ENCODE measurements around the gene ARHGEF33. TPM values are rescaled to one million over a fixed set of nuclear protein-coding genes. Genes with fewer than 3 reads are reported as not detected.
A peak's percentile ranks its signal among the peaks of the same experiment; 100 is the strongest.

ARHGEF33 gene
- total RNA-seq, 1 donor from 2014 or later, result 2.4 TPM

DNA sequence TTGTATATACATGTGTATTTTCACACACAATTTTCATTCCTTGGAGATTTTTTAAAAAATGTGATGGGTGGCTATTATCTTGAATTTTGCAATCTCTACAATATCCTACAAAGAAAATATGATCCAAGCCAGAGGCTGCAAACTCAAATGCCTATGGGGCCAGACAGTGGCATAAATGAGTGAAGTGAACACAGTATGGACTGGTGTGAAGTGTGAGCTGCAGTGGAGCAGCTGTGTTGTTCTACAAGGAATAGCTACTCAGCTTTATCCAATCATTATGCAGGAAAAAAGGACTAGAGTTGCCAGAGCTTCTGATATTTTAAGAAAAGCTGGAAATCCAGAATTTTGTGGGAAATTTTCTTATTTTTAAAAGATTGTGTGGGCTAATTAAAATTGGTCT, 62.1 kb downstream of the ARHGEF33 start:
- DNase-seq (ENCODE audit: low spot score in 2 of 2), result no peak
- no peak for FAIRE-seq

DNA sequence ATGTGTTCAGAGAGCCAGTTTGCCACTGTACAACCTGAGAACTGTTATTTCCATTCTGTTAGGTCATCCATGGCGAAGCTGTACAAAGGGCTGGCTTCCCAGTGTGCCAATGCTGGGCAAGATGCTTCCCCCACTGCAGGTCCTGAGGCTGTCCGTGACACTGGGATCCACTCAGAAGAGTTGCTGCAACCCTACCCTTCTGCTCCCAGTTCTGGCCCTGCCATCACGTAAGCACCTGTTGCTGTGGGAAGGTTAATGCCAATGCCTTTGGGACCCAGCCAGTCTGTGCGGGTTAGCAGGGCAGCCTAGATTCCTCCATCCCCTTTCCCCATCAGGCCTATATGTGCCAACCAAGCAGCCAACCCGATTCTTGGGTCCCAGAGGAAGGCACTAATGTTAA, 68.3 kb downstream of the ARHGEF33 start:
- no peak for FAIRE-seq

DNA sequence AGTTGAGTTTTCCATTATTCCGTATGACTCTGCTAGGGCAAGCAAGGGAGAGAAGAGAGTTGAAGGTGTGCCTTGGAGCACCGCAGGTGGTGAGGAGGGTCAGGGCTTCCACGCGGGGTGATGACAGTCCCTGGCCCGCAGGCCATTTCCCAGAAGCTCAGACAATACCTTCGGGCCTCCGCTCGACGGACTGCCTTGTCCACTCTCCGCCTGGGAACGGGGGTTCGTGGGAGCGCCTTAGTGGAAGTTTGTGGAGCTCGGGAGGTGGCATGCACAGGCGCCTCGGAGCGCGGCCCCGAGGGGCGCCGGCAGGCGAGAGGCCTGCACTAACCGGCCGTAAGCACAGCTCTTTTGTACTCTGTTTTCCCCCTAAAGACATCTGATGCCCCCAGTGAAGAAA, 69.8 kb downstream of the ARHGEF33 start:
- DNase-seq (ENCODE audit: low spot score in 2 of 2), result no peak
- FAIRE-seq, result no peak

More for the DNA sequence above, 68.3 kb downstream of the ARHGEF33 start:
- no peak for DNase-seq (ENCODE audit: low spot score in 2 of 2)

DNA sequence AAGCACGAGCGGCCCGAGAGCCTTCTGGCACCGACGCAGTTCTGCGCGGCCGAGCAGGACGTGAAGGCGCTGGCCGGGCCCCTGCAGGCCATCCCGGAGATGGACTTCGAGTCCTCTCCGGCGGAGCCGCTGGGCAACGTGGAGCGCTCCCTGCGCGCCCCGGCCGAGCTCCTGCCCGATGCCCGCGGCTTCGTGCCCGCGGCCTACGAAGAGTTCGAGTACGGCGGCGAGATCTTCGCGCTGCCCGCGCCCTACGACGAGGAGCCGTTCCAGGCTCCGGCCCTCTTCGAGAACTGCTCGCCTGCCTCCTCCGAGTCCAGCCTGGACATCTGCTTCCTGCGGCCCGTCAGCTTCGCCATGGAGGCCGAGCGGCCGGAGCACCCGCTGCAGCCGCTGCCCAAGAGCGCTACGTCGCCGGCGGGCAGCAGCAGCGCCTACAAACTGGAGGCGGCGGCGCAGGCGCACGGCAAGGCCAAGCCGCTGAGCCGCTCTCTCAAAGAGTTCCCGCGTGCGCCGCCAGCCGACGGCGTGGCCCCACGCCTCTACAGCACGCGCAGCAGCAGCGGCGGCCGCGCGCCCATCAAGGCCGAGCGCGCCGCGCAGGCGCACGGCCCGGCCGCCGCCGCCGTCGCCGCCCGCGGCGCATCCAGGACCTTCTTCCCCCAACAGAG, 70.4 kb downstream of the ARHGEF33 start:
- DNase-seq (ENCODE audit: low spot score in 2 of 2), result peak; percentile 74 to 82
- FAIRE-seq, result no peak

DNA sequence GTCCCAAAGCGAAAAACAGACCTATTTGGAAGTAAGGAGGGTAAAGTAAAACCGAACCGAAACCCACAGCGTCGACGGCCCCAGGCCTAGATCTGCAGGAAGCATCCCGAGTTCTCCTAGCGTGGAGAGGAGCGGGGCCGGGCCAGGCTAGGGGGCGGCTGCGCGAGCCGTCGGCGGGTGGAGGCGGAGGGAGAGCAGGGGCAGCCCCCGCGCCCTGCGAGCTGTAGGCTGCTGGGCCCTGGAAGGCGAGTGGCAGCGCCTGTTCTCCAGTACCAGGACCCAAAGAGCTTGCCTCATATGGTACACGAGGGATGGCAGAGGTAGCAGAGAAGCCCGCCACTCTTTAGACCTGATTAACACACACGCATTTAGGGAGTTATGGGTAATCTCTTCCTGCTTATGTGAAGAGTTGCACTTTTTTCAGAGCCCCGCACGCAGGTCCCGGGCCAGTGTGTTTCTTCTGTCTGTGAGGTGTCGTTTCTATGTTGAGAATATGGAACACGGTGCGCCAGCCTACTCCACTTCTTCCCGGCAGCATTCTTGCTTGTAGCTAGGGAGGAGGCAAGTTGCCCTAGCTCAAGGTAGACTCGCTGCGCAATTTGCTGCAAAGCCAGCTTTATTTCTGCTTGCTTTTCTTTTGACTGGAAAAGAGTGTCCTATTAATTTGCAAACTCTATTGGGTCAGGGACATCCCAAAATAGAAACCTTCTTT, 71.1 kb downstream of the ARHGEF33 start:
- DNase-seq (ENCODE audit: low spot score in 2 of 2), result no peak
- no peak for FAIRE-seq

DNA sequence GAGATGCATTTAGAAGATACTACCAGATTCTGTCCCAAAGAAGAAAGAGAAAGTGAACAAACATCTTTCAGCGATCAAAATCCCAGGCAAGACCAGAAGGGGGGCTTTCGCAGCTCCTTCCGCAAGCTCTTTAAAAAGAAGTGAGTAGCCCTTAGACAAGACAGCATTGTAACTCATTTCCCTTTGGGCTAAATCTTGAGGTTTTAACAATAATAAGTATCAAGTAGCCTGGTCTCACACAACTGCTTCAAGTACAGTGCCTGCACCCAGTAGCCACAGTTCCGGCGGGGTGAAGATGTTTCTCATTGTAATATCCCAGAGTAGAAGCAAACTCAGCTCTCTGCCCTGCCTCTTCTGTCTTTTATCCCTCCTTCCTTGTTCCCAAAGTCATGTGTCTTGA, 76.3 kb downstream of the ARHGEF33 start:
- DNase-seq (ENCODE audit: low spot score in 2 of 2), result no peak
- FAIRE-seq, result no peak

DNA sequence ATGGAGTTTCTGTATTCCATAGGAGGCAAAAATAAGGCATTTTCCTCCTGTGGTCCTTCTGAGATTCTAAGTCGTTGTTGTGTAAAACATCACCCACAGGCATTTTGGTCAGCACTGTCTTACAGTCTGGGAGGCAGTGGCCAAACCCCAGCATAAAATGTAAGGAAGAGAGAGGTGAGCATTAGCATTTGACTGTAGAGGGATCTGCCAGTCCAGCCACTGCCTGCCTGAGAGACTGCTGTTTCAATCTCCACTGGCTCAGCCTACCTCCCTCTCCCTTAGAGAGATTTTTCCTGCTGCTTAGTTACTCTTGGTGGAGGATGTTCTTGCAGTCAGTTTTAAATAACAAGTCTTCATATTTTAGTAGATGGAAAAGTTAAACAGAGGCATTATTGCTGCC, 77.0 kb downstream of the ARHGEF33 start:
- DNase-seq (ENCODE audit: low spot score in 2 of 2), result no peak
- FAIRE-seq, result no peak

DNA sequence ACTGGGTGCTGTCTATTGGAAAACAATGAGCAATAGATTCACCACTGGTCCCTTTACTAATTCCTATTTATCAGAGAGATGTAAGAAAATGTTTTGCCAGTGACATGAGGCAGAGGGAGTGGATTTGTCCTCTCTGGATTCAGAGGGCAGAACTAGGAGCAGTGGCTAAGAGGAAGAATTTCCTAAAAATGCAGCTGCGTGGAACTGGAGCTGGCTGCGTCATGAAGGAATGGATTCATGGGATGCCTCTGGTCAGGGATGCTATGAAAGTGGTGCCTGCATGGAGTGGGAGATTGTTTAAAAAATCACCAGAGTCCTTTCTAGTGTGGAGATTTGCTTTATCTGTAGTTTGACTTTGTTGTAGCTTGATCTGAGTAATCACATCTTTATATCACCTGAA, 78.3 kb downstream of the ARHGEF33 start:
- FAIRE-seq, result no peak

DNA sequence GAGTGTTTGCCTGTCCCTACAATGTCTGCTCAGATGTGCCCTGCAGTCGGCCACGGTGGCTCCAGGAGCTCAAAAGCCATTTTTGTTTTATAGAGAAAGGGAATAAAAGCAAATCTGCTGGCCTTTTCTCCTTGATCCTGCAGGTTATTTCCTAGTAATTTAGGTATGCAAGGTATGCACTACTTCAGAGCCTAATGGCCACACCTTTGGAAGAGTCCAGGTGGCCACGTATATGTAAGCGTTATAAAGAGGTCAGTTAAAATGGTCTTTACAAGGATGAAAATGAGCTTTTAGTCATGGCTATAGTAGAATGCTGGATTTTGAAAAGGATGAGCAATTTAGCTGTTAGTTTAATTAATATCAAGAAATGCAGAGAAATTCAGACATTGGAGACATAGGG, 81.7 kb downstream of the ARHGEF33 start:
- no peak for FAIRE-seq
- DNase-seq (ENCODE audit: low spot score in 2 of 2), result no peak

More for the DNA sequence above, 78.3 kb downstream of the ARHGEF33 start:
- no peak for DNase-seq (ENCODE audit: low spot score in 2 of 2)

DNA sequence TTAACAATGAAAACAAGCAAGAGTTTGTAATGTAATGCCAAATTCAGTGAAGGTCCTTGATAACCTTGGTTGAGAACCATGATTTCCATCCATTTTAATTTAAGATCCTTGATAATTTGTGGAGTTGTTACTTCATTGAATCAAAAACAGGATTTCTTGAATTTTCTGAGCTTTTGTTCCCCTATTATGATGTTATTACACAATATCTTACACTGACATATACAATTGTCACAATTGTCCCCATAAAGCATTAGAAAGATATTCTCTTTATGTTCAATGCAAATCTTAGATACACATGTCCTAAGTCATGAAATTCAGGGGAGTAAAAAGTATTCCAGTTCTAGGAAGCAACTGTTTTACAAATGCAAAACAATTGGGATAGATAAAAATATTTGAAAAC, 83.6 kb downstream of the ARHGEF33 start:
- DNase-seq (ENCODE audit: low spot score in 2 of 2), result no peak
- FAIRE-seq, result no peak

DNA sequence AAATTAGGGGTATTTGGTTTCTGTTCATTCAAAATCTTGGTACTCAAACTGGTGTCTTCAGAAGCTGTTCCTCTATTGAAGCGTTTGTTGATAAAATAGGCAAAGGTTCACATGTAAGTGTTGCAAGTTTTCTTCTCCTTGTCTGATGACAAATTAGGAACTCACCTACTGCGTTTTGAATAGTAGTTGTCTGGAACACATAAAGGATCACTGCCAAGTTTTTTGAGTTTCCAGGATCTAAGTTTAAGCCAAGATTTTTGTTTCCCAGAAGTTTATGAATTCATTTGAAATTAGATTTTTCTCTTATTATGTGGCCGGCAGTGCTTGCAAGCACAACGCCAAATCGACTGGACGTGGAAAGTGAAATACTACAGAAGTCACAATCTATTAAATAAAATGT, 85.4 kb downstream of the ARHGEF33 start:
- no peak for FAIRE-seq

DNA sequence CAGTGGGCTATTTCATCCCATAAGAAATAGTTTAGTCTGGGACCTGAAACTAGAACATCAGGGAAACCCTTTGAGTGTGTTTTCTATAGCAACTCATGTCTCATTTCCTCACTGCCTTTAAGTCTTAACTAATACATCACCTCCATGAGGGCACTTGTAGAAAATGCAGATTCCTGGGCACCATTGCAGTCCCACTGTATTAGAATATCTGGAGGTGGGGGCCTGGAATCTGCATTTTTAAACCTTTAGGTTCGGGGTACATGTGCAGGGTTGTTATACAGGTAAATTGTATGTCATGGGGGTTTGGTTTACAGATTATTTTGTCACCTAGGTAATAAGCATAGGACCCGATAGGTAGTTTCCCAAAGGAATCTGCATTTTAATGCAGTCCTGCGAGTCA, 87.4 kb downstream of the ARHGEF33 start:
- no peak for DNase-seq (ENCODE audit: low spot score in 2 of 2)
- no peak for FAIRE-seq

More for the DNA sequence above, 85.4 kb downstream of the ARHGEF33 start:
- no peak for DNase-seq (ENCODE audit: low spot score in 2 of 2)

DNA sequence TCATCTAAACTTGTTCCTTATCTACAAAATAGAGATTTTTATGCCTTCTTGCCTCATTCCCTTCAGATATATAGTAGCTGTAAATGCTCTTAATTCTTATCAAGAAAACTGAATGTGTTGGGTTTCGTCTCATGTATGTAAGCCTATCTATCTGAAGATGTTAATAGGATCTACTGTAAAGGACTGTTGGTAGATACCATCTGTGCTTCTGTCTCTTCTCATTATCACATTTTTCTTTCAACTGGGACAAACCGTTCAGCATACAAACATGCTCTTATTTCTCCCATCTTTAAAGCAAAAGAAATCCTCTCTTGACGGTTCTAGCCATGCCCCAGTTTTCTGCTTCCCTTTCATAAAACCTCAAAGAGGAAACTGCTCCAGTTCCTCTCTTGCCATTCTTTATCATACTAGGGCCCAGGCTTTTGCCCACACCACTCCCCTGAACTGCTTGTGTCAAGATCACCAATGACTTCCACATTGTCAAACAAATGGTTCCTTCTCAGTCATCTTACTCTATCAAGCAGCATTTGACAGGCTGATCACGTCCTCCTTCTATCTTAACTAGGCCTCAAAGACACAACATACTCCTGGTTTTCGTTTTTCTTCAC, 88.7 kb downstream of the ARHGEF33 start:
- no peak for DNase-seq (ENCODE audit: low spot score in 2 of 2)
- FAIRE-seq, result no peak

DNA sequence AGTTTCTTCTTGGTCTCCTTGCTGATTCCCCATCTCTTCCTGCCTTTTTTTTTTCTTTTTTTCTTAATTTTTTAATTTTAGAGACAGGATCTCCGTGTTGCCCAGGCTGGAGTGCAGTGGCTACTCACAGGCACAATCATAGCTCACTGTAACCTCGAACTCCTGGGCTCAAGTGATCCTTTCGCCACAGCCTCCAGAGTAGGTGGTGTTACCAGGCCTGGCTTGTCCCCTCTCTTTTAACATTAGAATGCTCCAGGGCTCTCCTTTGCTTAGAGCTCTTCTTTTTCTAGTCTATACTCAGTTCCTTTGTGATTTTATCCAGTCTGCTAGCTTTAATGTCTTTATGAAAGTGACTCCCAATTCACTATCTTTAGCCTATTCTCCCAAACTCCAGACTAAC, 89.2 kb downstream of the ARHGEF33 start:
- no peak for FAIRE-seq
- DNase-seq (ENCODE audit: low spot score in 2 of 2), result no peak

DNA sequence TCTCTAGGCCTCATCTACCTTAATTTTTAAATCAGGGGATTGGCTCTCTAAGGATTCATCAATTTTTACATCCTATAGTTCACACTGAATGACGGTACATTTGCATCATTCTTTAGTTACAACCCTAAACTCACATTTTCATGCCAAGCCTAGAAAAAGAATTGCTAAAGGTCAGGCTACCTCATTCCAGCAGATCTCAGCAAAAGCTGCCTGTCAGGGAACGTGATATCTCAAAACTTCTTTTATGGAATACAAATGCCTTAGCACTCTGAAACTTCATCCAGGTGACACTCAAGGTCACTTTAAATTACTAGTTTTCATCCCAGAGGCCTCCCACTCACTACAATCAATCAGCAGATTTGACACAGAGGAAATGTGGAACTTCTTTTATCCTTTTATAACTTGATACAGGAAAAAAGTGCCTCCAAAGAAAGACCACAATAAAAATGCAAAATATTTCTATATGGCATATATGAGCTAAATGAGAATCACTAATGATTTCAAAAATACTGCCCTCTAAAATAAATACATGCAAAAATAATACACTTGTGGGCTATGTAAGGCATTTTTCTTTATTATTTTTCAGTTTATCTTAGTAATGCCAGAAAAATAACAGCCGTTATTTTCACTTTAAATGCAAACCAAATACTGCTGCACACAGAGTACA, 91.5 kb downstream of the ARHGEF33 start:
- DNase-seq (ENCODE audit: low spot score in 2 of 2) (no peak), FAIRE-seq (no peak)

DNA sequence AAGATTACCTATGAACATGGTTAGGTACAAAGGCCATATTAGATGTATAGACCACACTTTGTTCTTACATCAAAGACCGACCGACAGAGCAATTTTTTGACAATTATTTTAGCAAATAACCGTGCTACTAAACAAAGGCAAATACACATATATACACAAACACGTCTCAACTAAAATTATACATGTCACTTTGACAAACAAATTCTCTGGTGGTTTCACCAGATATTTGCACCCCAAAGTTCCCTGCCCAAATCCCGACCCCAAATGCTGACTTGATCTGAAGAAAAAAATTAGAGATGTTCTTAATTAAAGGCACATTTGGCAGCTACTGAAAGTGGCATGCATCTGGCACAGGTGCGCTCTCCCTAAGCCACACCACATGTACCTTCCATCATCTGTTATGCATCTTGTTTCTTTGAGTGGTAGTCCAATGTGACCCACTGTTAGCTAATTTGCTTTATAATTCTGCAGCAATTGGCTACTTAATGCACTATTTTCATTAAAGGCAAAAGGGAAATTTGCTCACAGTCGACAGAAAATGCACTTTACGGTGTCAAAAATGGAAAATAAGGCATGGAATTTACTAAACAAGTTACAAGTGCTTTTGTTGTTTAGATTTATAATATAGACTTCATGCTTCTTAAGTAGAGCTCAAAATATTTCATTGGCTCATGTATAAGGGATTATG, 92.1 kb downstream of the ARHGEF33 start:
- DNase-seq (ENCODE audit: low spot score in 2 of 2) (no peak), FAIRE-seq (no peak)

DNA sequence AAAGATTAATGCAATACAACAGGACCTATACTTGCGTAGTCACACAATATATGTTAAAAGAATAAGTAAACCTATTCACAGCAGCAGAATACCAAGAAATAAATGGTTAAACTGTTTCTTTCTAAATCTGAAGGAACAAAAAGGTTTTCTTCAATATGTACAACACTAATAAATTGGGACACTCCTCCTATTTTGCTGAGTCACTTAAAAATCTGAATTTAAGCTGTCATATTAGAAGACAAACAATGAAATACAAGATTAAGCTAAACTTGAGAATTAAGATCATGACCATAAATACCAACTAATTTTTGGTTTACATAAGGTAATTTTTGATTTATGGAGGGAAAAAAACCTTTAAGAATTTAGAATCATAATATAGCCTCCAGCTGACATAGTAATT, 92.8 kb downstream of the ARHGEF33 start:
- FAIRE-seq, result no peak
- DNase-seq (ENCODE audit: low spot score in 2 of 2), result no peak

DNA sequence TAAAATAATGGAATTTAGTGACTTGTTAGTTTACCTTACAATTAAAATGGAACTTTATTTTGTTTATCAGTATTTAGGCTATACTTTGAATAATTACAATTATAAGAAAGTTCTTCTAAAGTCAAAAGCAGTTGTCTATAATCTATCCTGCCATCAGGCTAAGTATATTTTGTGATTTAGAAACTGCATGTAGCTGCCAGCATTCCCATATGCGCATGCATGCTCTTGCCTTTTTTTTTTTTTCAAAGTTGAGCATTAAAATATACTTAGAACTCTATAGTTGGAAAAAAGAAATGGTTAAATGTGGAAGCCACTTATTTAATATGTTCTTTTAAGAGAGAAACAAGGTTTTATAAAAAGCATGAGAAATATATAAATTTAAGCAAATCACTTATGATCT, 99.0 kb downstream of the ARHGEF33 start:
- FAIRE-seq (no peak), DNase-seq (ENCODE audit: low spot score in 2 of 2) (no peak)

DNA sequence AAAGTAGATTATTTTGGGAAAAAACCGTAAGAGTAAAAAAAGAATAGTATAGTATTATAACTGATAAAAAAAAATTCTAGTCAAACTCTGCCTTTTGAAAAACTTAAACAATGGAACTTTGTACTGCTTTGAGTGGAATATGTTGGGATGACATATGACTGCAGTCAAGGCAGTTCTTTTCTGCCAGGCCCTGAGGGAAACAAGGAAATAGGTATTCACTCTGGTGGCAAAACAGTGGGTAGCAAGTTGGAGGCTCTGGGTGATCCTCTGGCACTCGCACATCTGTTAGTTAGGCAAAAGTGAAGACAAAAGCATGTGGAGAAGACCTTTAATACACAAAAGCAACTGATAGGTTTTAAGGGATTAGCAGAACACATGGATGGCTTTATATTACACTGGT, 102.2 kb downstream of the ARHGEF33 start:
- FAIRE-seq, result no peak
- DNase-seq (ENCODE audit: low spot score in 2 of 2), result no peak

DNA sequence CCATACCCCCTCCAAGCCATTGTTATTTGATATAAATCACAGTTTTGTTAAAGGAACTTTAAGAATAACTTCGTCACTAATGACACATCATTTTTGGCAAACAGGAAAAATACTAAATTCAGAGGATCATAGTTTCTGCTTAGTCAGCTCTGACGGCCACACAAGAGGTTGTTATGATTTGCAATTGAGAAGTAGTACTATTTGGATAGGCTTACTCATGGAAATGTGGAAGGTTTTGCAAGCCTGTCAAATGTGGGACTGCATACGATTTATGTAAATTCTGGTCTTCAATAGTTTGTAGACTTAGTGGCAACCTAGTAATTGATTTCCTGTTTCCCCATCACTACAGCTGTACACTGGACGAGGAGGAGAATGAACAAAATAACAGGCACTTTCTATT, 108.1 kb downstream of the ARHGEF33 start:
- DNase-seq (ENCODE audit: low spot score in 2 of 2) (no peak), FAIRE-seq (no peak)

DNA sequence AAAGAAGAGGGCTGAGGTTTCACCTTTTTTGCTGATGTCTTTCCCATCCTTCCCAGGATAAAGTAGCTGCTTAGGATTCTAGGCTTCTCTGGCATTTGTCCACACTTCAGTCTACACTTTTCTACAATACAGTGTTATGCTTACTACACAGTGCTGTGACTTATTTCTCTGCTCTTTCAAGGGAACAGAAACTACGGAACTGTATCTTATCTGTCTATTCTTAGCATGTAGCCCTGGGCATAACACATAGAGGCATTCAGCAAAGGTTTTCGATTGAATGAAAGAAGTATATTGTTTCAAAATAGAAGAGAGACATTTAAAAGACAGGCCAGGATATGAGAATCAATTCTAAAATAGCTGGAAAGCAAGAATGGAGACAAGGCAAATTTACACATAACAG, 110.9 kb downstream of the ARHGEF33 start:
- DNase-seq (ENCODE audit: low spot score in 2 of 2) (no peak), FAIRE-seq (no peak)

All from frontal cortex (tissue), 4 donors.